K562 (cell line): ENCODE data around the gene DCAF4. TPM values are rescaled to one million over a fixed set of nuclear protein-coding genes. Genes with fewer than 3 reads are reported as not detected.

Experiments used
- ATAC-seq: fragments of 200-7000 bp; cut with Tn5 transposase; 3 replicates; pipeline ENCODE4 v1.9.1; 2020; ENCODE audit warnings: moderate library complexity
- BruUV-seq: library from RNA; stranded (reverse); fragments of 400-500 nt; replicated peaks from 2 replicates; lab custom pipeline; 2021; lab: Mats Ljungman, UMichigan
- CTCF ChIA-PET: fragments of 300-600 bp; formaldehyde crosslinking; extraction: SDS; loops from one replicate; lab custom pipeline; 2021; ENCODE audit warnings: low intra/inter-chr PET ratio; lab: Yijun Ruan, JAX
- POLR2A ChIA-PET: fragments of 300-600, 350-650 bp; sonication (Branson Sonifier 250); formaldehyde crosslinking; extraction: SDS; loops from one replicate; lab custom pipeline; 2021; ENCODE audit warnings: antibody characterized with exemption, inconsistent platforms; lab: Yijun Ruan, JAX
- DNase-seq, 4 experiments: peaks; one replicate each; pipeline versions ENCODE4 v3.0.0 to v3.0.0-alpha.2; 2011 to 2018; ENCODE audit warnings: low spot score in 3 of 4, mixed read lengths in 3 of 4; ENCODE audit errors: extremely low read depth in 1 of 4
- FAIRE-seq: peaks from 2 replicates; lab custom pipeline; 2011; peaks lifted over from hg19 to GRCh38; lab: Jason Lieb, UNC
- H2AFZ ChIP-seq: 2 replicates; pipeline ENCODE4 v1.6.0; 2011; ENCODE audit warnings: low read depth, low read length, control low read depth, inconsistent platforms
- H3K27ac ChIP-seq: fragments of 200-600 bp; 3 replicates; pipeline ENCODE4 v1.8.0; 2011; ENCODE audit warnings: low read depth, mild to moderate bottlenecking, control low read depth, inconsistent platforms, low read length, moderate library complexity, mixed read lengths; ENCODE audit errors: extremely low read depth
- H3K27me3 ChIP-seq, 2 experiments: fragments of 300-600 bp in 1 of 2; 2 replicates in 1 of 2; 3 replicates in 1 of 2; pipeline versions ENCODE4 v1.6.0 to v1.8.0; 2011; ENCODE audit warnings: inconsistent platforms in 2 of 2, low read length in 2 of 2, mild to moderate bottlenecking in 1 of 2, mixed read lengths in 1 of 2, moderate library complexity in 1 of 2; ENCODE audit not compliant: control insufficient read depth in 2 of 2, insufficient read depth in 2 of 2
- H3K36me3 ChIP-seq: fragments of 300-600 bp; 3 replicates; pipeline ENCODE4 v1.8.0; 2011; ENCODE audit warnings: mild to moderate bottlenecking, low read length, inconsistent platforms; ENCODE audit not compliant: control insufficient read depth, insufficient read depth
- H3K4me1 ChIP-seq, 2 experiments: fragments of 200-600 bp in 1 of 2; replicated peaks in 1 of 2; 2 replicates in 1 of 2; 3 replicates in 1 of 2; pipeline versions ENCODE4 v1.5.1 to v1.8.0; 2011; ENCODE audit warnings: inconsistent platforms in 2 of 2, low read length in 2 of 2, mild to moderate bottlenecking in 1 of 2, mixed read lengths in 1 of 2, moderate library complexity in 1 of 2; ENCODE audit not compliant: control insufficient read depth in 2 of 2, insufficient read depth in 2 of 2
- H3K4me2 ChIP-seq: 2 replicates; pipeline ENCODE4 v1.6.1; 2011; ENCODE audit warnings: low read length, control low read depth, inconsistent platforms, mixed read lengths; ENCODE audit not compliant: insufficient read depth
- H3K4me3 ChIP-seq: fragments of 200-600 bp; sonication (generic), shearing (Covaris generic); 2 replicates; pipeline ENCODE4 v1.5.1; 2016; ENCODE audit warnings: control low read depth, inconsistent platforms
- H3K79me2 ChIP-seq: fragments of 200-600 bp; 3 replicates; pipeline ENCODE4 v1.8.0; 2011; ENCODE audit warnings: low read length, inconsistent platforms; ENCODE audit not compliant: control insufficient read depth, insufficient read depth
- H3K9ac ChIP-seq, 2 experiments: 2 replicates each; pipeline versions ENCODE4 v1.6.0 to v1.6.1; 2011; ENCODE audit warnings: low read depth in 2 of 2, low read length in 2 of 2, control low read depth in 1 of 2, inconsistent platforms in 1 of 2, mild to moderate bottlenecking in 1 of 2, mixed read lengths in 1 of 2; ENCODE audit not compliant: insufficient read depth in 1 of 2
- H3K9me1 ChIP-seq: one replicate; pipeline ENCODE4 v1.6.0; 2011; ENCODE audit warnings: inconsistent platforms, mild to moderate bottlenecking, low read length, moderate library complexity; ENCODE audit not compliant: control insufficient read depth, insufficient read depth
- H3K9me3 ChIP-seq: replicated peaks from 2 replicates; pipeline ENCODE4 v1.5.1; 2011; ENCODE audit warnings: low read depth, low read length, inconsistent platforms; ENCODE audit not compliant: control insufficient read depth, insufficient read depth
- H4K20me1 ChIP-seq: replicated peaks from 2 replicates; pipeline ENCODE4 v1.6.1; 2011; ENCODE audit warnings: low read length, inconsistent platforms, mixed read lengths; ENCODE audit not compliant: control insufficient read depth, insufficient read depth
- C11orf30 ChIP-seq: fragments of 450-650 bp; IDR thresholded peaks from 2 replicates; pipeline ENCODE4 v1.6.1; 2016; ENCODE audit warnings: low read depth, mild to moderate bottlenecking
- KDM5B ChIP-seq: fragments of 200-600 bp; sonication (generic); IDR thresholded peaks from 2 replicates; pipeline ENCODE4 v1.6.1; 2012; ENCODE audit warnings: low read depth, mild to moderate bottlenecking, moderate library complexity, low read length, control low read depth, inconsistent platforms; ENCODE audit not compliant: insufficient replicate concordance
- MAFF ChIP-seq: IDR thresholded peaks from 2 replicates; pipeline ENCODE4 v1.6.1; 2012; ENCODE audit warnings: low read length, improper control_type of control experiment
- ZNF316 ChIP-seq: fragments of 450-650 bp; IDR thresholded peaks from 2 replicates; pipeline ENCODE4 v1.6.1; 2016
- WGBS: fragments of 100-300 bp; shearing (Covaris generic); methylation state at CpG from one replicate; pipeline ENCODE4 v1.1.6; 2016; ENCODE audit warnings: low coverage, mixed read lengths; ENCODE audit not compliant: insufficient coverage; ENCODE audit errors: missing lambda C conversion rate; 5-methylcytosine and 5-hydroxymethylcytosine counted together
- in situ Hi-C: fragments of 300-500 bp; cut with MboI; formaldehyde crosslinking; loops from 4 replicates; pipeline ENCODE4 v1.15.0; 2018; ENCODE audit warnings: inconsistent platforms, mixed read lengths
- intact Hi-C: fragments of 100-400 bp; cut with micrococcal nuclease; formaldehyde crosslinking; loops from 2 replicates; pipeline ENCODE4 v1.14.2; 2022
- polyA plus RNA-seq, 8 experiments: library from polyadenylated mRNA; depleted of rRNA in 4 of 8; stranded (reverse) in 5 of 8; unstranded in 3 of 8; fragments of >200 nt; fragmentation: Nextera tagmentation in 2 of 8; fragmentation: Illumina TruSeq in 1 of 8; extraction: Ambion mirVana in 2 of 8; extraction: Trizol in 1 of 8; gene quantifications; 2 replicates each; pipeline versions ENCODE4 v1.2.1 to v1.2.3, GENCODE V29; 2011 to 2014; ENCODE audit warnings: inconsistent platforms in 1 of 8, missing spikeins in 1 of 8
- total RNA-seq, 7 experiments: library from RNA; depleted of rRNA in 6 of 7; stranded (reverse); fragments of >200 nt in 6 of 7; fragmentation: Illumina TruSeq in 2 of 7; extraction: Trizol in 2 of 7; gene quantifications; 2 replicates each; pipeline versions ENCODE4 v1.2.1 to v1.2.3, GENCODE V29; 2011 to 2021; ENCODE audit warnings: low replicate concordance in 1 of 7
- TF ChIP-seq, protein P1 (sequence below): fragments of 200-600 bp; sonication (generic); IDR thresholded peaks from one replicate; pipeline ENCODE4 v1.6.1; 2012; ENCODE audit warnings: mild to moderate bottlenecking, low read depth, low read length, inconsistent platforms

DCAF4 gene
- total and polyA plus RNA-seq, 9 of the 15 experiments (the other 6 are each of a cell fraction or from before 2014, with no cell fraction given) = 2.7 to 49.2 (median 22.9) TPM

DNA sequence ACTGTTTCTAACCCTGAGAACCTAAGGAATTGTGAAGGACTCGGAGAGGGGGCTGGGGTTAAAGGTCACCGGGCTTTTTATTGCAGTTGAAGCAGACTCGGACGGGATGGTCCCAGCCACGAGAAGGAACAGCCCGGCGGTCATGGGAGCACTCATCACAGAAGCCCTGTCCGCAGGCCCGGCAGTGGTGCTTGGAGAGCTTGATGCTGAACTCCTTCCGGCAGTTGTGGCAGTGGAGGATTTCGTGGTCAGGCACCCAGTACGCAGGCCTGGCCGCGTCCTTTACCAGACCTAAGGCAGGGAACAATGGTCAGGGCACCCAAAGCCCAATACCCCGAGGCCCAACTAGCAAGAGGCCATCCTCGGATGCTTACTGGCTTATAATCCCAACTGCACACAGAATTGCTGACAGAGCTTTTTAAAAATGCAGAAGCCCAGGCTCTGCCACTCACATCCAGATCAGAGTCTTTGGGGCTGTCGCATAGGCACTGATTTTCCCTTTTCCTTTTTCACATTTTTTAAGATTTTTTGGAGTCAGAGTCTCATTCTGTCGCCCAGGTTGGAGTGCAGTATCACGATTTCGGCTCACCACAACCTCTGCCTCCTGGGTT, 44.7 kb downstream of the DCAF4 start:
- Histone ChIP-seq H3K27me3 (no peaks in the 10 kb centered on the region), H3K9me3 (no peaks in the 10 kb centered on the region), H3K27ac (no peak overlapping the region), H3K9ac (no peak overlapping the region), H3K36me3 (peaks cover 2% of the 10 kb centered on the region; the same call in 1 of the 3 replicates), H2AFZ (no peak overlapping the region), H3K9me1 (no peaks in the 10 kb centered on the region), H4K20me1 (no peaks in the 10 kb centered on the region), H3K4me1 (no peaks in the 10 kb centered on the region), H3K4me2 (no peak overlapping the region), H3K4me3 (no peak overlapping the region), H3K79me2 (no peaks in the 10 kb centered on the region)
- intact Hi-C loops (no loop called here), in situ Hi-C loops (no loop called here)
- POLR2A ChIA-PET = no interaction called here
- no peak for ATAC-seq
- no peak for DNase-seq
- BruUV-seq = no TSS peak
- no peak for FAIRE-seq
- WGBS = 82% methylated on average over 14 of the region's 20 CpGs
- peak; percentile 44 for TF ChIP-seq MAFF
- TF ChIP-seq KDM5B = no peak
- TF ChIP-seq, protein P1, sequence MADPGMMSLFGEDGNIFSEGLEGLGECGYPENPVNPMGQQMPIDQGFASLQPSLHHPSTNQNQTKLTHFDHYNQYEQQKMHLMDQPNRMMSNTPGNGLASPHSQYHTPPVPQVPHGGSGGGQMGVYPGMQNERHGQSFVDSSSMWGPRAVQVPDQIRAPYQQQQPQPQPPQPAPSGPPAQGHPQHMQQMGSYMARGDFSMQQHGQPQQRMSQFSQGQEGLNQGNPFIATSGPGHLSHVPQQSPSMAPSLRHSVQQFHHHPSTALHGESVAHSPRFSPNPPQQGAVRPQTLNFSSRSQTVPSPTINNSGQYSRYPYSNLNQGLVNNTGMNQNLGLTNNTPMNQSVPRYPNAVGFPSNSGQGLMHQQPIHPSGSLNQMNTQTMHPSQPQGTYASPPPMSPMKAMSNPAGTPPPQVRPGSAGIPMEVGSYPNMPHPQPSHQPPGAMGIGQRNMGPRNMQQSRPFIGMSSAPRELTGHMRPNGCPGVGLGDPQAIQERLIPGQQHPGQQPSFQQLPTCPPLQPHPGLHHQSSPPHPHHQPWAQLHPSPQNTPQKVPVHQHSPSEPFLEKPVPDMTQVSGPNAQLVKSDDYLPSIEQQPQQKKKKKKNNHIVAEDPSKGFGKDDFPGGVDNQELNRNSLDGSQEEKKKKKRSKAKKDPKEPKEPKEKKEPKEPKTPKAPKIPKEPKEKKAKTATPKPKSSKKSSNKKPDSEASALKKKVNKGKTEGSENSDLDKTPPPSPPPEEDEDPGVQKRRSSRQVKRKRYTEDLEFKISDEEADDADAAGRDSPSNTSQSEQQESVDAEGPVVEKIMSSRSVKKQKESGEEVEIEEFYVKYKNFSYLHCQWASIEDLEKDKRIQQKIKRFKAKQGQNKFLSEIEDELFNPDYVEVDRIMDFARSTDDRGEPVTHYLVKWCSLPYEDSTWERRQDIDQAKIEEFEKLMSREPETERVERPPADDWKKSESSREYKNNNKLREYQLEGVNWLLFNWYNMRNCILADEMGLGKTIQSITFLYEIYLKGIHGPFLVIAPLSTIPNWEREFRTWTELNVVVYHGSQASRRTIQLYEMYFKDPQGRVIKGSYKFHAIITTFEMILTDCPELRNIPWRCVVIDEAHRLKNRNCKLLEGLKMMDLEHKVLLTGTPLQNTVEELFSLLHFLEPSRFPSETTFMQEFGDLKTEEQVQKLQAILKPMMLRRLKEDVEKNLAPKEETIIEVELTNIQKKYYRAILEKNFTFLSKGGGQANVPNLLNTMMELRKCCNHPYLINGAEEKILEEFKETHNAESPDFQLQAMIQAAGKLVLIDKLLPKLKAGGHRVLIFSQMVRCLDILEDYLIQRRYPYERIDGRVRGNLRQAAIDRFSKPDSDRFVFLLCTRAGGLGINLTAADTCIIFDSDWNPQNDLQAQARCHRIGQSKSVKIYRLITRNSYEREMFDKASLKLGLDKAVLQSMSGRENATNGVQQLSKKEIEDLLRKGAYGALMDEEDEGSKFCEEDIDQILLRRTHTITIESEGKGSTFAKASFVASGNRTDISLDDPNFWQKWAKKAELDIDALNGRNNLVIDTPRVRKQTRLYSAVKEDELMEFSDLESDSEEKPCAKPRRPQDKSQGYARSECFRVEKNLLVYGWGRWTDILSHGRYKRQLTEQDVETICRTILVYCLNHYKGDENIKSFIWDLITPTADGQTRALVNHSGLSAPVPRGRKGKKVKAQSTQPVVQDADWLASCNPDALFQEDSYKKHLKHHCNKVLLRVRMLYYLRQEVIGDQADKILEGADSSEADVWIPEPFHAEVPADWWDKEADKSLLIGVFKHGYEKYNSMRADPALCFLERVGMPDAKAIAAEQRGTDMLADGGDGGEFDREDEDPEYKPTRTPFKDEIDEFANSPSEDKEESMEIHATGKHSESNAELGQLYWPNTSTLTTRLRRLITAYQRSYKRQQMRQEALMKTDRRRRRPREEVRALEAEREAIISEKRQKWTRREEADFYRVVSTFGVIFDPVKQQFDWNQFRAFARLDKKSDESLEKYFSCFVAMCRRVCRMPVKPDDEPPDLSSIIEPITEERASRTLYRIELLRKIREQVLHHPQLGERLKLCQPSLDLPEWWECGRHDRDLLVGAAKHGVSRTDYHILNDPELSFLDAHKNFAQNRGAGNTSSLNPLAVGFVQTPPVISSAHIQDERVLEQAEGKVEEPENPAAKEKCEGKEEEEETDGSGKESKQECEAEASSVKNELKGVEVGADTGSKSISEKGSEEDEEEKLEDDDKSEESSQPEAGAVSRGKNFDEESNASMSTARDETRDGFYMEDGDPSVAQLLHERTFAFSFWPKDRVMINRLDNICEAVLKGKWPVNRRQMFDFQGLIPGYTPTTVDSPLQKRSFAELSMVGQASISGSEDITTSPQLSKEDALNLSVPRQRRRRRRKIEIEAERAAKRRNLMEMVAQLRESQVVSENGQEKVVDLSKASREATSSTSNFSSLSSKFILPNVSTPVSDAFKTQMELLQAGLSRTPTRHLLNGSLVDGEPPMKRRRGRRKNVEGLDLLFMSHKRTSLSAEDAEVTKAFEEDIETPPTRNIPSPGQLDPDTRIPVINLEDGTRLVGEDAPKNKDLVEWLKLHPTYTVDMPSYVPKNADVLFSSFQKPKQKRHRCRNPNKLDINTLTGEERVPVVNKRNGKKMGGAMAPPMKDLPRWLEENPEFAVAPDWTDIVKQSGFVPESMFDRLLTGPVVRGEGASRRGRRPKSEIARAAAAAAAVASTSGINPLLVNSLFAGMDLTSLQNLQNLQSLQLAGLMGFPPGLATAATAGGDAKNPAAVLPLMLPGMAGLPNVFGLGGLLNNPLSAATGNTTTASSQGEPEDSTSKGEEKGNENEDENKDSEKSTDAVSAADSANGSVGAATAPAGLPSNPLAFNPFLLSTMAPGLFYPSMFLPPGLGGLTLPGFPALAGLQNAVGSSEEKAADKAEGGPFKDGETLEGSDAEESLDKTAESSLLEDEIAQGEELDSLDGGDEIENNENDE = no peak
- TF ChIP-seq ZNF316 = peak; percentile 59
- peak; percentile 46; the same call in 1 of the 2 replicates for TF ChIP-seq C11orf30
- TF ChIP-seq, all 486 proteins: peak for 3
- CTCF ChIA-PET = no interaction called here
